Activated B cell treated with CpG ODN at 0.5 μM for 24 hours (primary cell): ENCODE measurements around the gene RNASE7. TPM values are rescaled to one million over a fixed set of nuclear protein-coding genes. Genes with fewer than 3 reads are reported as not detected.

Experiments
- ATAC-seq: fragments of 200-7000 bp; cut with Tn5 transposase; one replicate; pipeline ENCODE4 v1.10.0; 2021; ENCODE audit warnings: low read depth, mild to moderate bottlenecking, moderate library complexity
- CTCF ChIA-PET: fragments of 350-600 bp; sonication (Branson Sonifier 250); formaldehyde crosslinking; loops from one replicate; lab custom pipeline; 2021; ENCODE audit warnings: antibody characterized with exemption; lab: Charles Lee
- POLR2A ChIA-PET: fragments of 350-600 bp; sonication (Branson Sonifier 250); formaldehyde crosslinking; loops from one replicate; lab custom pipeline; 2021; ENCODE audit warnings: antibody characterized with exemption; lab: Charles Lee
- DNase-seq: peaks from one replicate; pipeline ENCODE4 v3.0.0; 2022
- H3K27ac Mint-ChIP-seq: one replicate; pipeline ENCODE4 v1.8.0; 2020; ENCODE audit warnings: mixed read lengths
- H3K27me3 Mint-ChIP-seq: one replicate; pipeline ENCODE4 v1.8.0; 2021; ENCODE audit warnings: mixed read lengths
- H3K36me3 Mint-ChIP-seq: one replicate; pipeline ENCODE4 v1.8.0; 2021; ENCODE audit warnings: low read depth, mixed read lengths
- H3K4me1 Mint-ChIP-seq: one replicate; pipeline ENCODE4 v1.8.0; 2021; ENCODE audit warnings: mixed read lengths
- H3K4me3 Mint-ChIP-seq: one replicate; pipeline ENCODE4 v1.8.0; 2020; ENCODE audit warnings: mild to moderate bottlenecking, mixed read lengths
- H3K9me3 Mint-ChIP-seq: one replicate; pipeline ENCODE4 v1.8.0; 2020; ENCODE audit warnings: mixed read lengths
- intact Hi-C: fragments of 100-400 bp; cut with micrococcal nuclease; formaldehyde crosslinking; loops from one replicate; pipeline ENCODE4 v1.15.1; 2024
- total RNA-seq: library from RNA; stranded (reverse); gene quantifications from 2 replicates; pipeline ENCODE4 v1.2.3, GENCODE V29; 2022
- TF ChIP-seq, protein P1 (sequence below): fragments of 200-600 bp; IDR thresholded peaks from one replicate; pipeline ENCODE4 v1.8.0; 2022; ENCODE audit warnings: antibody characterized with exemption, mild to moderate bottlenecking

RNASE7 gene
- total RNA-seq, 1 donor from 2014 or later: not detected

DNA sequence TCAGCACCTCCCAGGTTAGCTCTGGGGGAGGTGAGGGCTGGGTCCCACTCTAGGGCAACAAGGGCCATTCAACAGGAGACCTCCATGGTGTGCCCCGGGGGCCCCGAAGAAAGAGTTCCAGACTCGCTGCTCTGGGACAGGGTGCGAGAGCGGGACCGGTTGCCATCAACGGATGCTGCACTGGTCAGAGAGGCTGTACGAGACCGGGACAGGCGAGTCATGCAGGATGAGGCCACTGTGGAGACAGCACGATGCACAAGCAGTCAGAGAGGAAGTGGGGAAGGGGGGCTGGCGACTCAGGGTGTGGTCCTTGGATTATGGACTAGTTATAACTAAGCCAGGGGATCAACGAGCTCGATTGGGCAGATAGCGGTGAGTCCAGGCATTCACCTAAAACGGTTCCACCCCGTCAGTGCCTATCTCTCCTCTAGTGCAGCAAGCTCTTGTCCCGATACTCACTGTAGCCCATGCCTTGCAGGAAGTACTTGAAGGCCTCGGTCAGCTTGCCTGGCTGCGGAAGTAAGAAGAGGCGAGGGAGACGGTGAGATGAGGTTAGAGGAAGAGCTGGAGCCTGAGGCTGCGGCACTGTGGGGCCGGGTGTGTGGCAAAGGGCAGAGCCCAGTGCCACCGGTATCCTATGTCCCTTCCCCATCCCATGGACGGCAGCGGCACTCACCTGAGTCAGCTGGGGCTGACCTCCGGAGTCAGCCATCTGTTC is 24.5 kb upstream of the RNASE7 start:
- ChIA-PET CTCF (interaction anchor here (1.0 to 12.2 kb wide), 8 partner anchors 12 to 89 kb away, joined by 3 to 257 read pairs (median 4); partner anchors contain the start of genes ARHGEF40, RNASE7, TMEM253 and ZNF219), POLR2A (no interaction called here)
- peaks cover 8% of the 10 kb centered on the region for H3K36me3 Mint-ChIP-seq
- no peaks in the 10 kb centered on the region for H3K9me3 Mint-ChIP-seq
- H3K27ac Mint-ChIP-seq: no peak overlapping the region
- intact Hi-C loops: no loop called here
- peaks cover 40% of the 10 kb centered on the region for H3K27me3 Mint-ChIP-seq
- DNase-seq (no peak), ATAC-seq (no peak)
- no peak overlapping the region for H3K4me3 Mint-ChIP-seq
- H3K4me1 Mint-ChIP-seq: no peaks in the 10 kb centered on the region
- TF ChIP-seq, protein P1, sequence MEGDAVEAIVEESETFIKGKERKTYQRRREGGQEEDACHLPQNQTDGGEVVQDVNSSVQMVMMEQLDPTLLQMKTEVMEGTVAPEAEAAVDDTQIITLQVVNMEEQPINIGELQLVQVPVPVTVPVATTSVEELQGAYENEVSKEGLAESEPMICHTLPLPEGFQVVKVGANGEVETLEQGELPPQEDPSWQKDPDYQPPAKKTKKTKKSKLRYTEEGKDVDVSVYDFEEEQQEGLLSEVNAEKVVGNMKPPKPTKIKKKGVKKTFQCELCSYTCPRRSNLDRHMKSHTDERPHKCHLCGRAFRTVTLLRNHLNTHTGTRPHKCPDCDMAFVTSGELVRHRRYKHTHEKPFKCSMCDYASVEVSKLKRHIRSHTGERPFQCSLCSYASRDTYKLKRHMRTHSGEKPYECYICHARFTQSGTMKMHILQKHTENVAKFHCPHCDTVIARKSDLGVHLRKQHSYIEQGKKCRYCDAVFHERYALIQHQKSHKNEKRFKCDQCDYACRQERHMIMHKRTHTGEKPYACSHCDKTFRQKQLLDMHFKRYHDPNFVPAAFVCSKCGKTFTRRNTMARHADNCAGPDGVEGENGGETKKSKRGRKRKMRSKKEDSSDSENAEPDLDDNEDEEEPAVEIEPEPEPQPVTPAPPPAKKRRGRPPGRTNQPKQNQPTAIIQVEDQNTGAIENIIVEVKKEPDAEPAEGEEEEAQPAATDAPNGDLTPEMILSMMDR: no peak

DNA sequence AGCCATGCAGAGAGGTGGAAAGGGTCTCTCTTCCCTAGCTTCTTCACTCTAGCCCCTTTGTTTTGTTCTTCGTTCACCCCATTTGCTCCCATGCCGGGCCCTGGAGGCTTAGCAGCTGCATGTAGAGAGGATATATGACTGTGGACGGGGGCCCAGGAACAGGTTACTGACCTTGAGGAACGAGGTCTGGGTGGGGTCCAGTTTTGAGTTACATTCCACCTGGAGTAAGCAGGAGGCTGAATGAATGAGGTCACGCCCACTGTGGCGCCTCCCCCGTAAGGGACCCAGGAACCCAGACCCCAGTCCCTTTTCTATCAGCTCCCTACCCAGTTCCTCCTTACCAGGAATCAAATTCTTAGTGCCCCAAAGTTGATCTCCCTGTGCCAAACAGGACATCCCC is 23.9 kb upstream of the RNASE7 start:
- no peak for ATAC-seq
- intact Hi-C loops: no loop called here
- peaks cover 41% of the 10 kb centered on the region for H3K27me3 Mint-ChIP-seq
- ChIA-PET CTCF (interaction anchor here (1.0 to 12.2 kb wide), 9 partner anchors 13 to 88 kb away, joined by 3 to 257 read pairs (median 3); partner anchors contain the start of genes ARHGEF40, RNASE7, TMEM253 and ZNF219), POLR2A (no interaction called here)
- H3K9me3 Mint-ChIP-seq: no peaks in the 10 kb centered on the region
- TF ChIP-seq, protein P1: no peak
- no peak overlapping the region for H3K27ac Mint-ChIP-seq
- no peak overlapping the region for H3K4me3 Mint-ChIP-seq
- peaks cover 2% of the 10 kb centered on the region for H3K4me1 Mint-ChIP-seq
- peaks cover 8% of the 10 kb centered on the region for H3K36me3 Mint-ChIP-seq
- DNase-seq: no peak

GRCh38 chr14:21018781-21019180 is 23.4 kb upstream of the RNASE7 start:
- Mint-ChIP-seq H3K4me3 (no peak overlapping the region), H3K9me3 (no peaks in the 10 kb centered on the region), H3K36me3 (peaks cover 8% of the 10 kb centered on the region), H3K27ac (no peak overlapping the region), H3K27me3 (peaks cover 41% of the 10 kb centered on the region), H3K4me1 (peaks cover 7% of the 10 kb centered on the region)
- ATAC-seq (no peak), DNase-seq (no peak)
- intact Hi-C loops: no loop called here
- POLR2A ChIA-PET: interaction anchor here (1.0 kb wide), 1 partner anchor 68 kb away, joined by 3 read pairs; no protein-coding TSS in a partner anchor
- TF ChIP-seq, protein P1: no peak
- CTCF ChIA-PET: interaction anchor here (0.7 to 12.2 kb wide), 5 partner anchors 16 to 88 kb away, joined by 3 to 257 read pairs (median 3); partner anchors contain the start of genes ARHGEF40 and TMEM253

DNA sequence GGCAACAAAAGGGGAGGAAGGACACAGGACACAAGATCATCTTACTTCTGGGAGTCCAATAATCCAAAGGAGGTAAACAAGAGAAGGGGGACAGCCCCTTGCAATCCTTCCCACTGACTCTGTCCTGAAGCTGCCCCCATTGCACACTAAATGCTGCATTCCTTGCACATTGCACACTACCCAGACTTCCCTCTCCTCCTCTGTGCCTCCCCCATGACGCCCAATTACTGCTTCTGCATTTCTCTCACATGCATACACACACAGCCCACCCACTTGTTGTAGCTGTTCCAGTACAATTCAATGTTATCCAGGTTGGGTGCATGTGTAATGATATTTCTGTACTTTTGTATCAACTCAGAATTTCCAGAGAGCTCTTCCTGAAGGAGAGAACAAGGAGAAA is 22.8 kb upstream of the RNASE7 start:
- ATAC-seq (no peak), DNase-seq (no peak)
- TF ChIP-seq, protein P1: no peak
- ChIA-PET POLR2A (interaction anchor here (1.0 kb wide), 1 partner anchor 68 kb away, joined by 3 read pairs; no protein-coding TSS in a partner anchor), CTCF (interaction anchor here (0.7 to 12.2 kb wide), 4 partner anchors 16 to 87 kb away, joined by 3 to 257 read pairs (median 4); partner anchors contain the start of gene TMEM253)
- Mint-ChIP-seq H3K27ac (no peak overlapping the region), H3K27me3 (peaks cover 45% of the 10 kb centered on the region), H3K4me3 (no peak overlapping the region), H3K9me3 (no peaks in the 10 kb centered on the region), H3K4me1 (peaks cover 13% of the 10 kb centered on the region), H3K36me3 (peaks cover 8% of the 10 kb centered on the region)
- intact Hi-C loops: no loop called here

DNA sequence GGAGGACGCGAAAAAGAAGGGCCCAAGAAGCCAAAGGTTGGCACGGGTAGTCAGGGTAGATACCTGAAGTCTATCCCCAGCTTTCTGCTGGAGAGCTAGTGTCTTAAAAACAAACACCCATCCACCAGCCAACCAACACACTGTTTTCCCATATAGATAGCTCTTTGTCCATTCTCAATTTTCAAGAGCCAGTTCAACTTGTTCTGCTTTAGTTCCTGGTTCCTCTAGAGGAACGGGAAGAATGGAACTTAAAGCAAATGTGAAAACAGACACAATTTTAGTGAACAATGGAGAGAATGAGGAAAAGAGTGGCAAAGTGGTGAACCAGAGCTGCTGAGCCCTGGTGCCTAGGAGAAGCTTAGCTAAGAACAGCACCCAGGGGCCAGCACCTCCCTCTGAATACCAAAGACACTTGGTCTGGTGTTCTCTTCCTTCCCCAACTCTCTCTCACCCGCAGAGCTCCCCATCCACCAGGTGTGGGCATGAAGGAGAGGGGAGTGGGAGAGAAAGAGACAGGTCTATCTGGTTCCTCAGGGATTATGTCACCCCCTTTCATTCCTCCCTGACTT is 21.1 kb upstream of the RNASE7 start:
- peaks cover 10% of the 10 kb centered on the region for H3K36me3 Mint-ChIP-seq
- no peak overlapping the region for H3K4me3 Mint-ChIP-seq

More for the DNA sequence above, 21.1 kb upstream of the RNASE7 start:
- no peak overlapping the region for H3K27ac Mint-ChIP-seq
- no peak for ATAC-seq
- POLR2A ChIA-PET: no interaction called here
- TF ChIP-seq, protein P1: no peak
- DNase-seq: no peak
- H3K27me3 Mint-ChIP-seq: peaks cover 38% of the 10 kb centered on the region
- CTCF ChIA-PET: interaction anchor here (0.8 to 12.2 kb wide), 2 partner anchors 45 to 85 kb away, joined by 3 to 257 read pairs; partner anchors contain the start of gene TMEM253
- H3K4me1 Mint-ChIP-seq: peaks cover 18% of the 10 kb centered on the region
- H3K9me3 Mint-ChIP-seq: no peaks in the 10 kb centered on the region
- intact Hi-C loops: no loop called here
